MM.1S (cell line): Measurements from ENCODE around the gene MUSK.

Source experiments
- DNase-seq: peaks from one replicate; pipeline ENCODE4 v3.0.0-alpha.2; 2015
- H2AFZ ChIP-seq: fragments of 300-600 bp; sonication (generic); 2 replicates; pipeline ENCODE4 v1.6.0; 2016; ENCODE audit warnings: antibody characterized with exemption, low read length
- H3F3A ChIP-seq: fragments of 300-600 bp; sonication (generic); 2 replicates; pipeline ENCODE4 v1.6.1; 2016; ENCODE audit warnings: mild to moderate bottlenecking, antibody characterized with exemption, low read length, moderate library complexity, mixed read lengths; ENCODE audit not compliant: insufficient read depth
- H3K27ac ChIP-seq: fragments of 300-600 bp; sonication (generic); 2 replicates; pipeline ENCODE4 v1.5.1; 2016; ENCODE audit warnings: mild to moderate bottlenecking, low read length
- H3K27me3 ChIP-seq: fragments of 300-600 bp; sonication (generic); replicated peaks from 2 replicates; pipeline ENCODE4 v1.6.0; 2016; ENCODE audit warnings: low read length; ENCODE audit not compliant: insufficient read depth
- H3K36me3 ChIP-seq: fragments of 300-600 bp; sonication (generic); replicated peaks from 2 replicates; pipeline ENCODE4 v1.6.1; 2016; ENCODE audit warnings: mild to moderate bottlenecking, low read length, mixed read lengths; ENCODE audit not compliant: insufficient read depth
- H3K4me1 ChIP-seq: fragments of 300-600 bp; sonication (generic); 2 replicates; pipeline ENCODE4 v1.6.1; 2016; ENCODE audit warnings: low read length, mixed read lengths
- H3K4me2 ChIP-seq: fragments of 300-600 bp; sonication (generic); 2 replicates; pipeline ENCODE4 v1.6.0; 2016; ENCODE audit warnings: low read depth, low read length
- H3K4me3 ChIP-seq: fragments of 300-600 bp; sonication (generic); 2 replicates; pipeline ENCODE4 v1.5.1; 2016; ENCODE audit warnings: low read length, mixed read lengths
- H3K79me2 ChIP-seq: fragments of 300-600 bp; sonication (generic); 2 replicates; pipeline ENCODE4 v1.6.1; 2016; ENCODE audit warnings: mixed run types, low read length, mixed read lengths
- H3K9ac ChIP-seq: fragments of 300-600 bp; sonication (generic); 2 replicates; pipeline ENCODE4 v1.6.1; 2016; ENCODE audit warnings: low read length, mixed read lengths
- H3K9me2 ChIP-seq: fragments of 300-600 bp; sonication (generic); replicated peaks from 2 replicates; pipeline ENCODE4 v1.6.1; 2016; ENCODE audit warnings: mild to moderate bottlenecking, low read length, mixed read lengths; ENCODE audit not compliant: insufficient read depth
- H3K9me3 ChIP-seq: fragments of 300-600 bp; sonication (generic); replicated peaks from 2 replicates; pipeline ENCODE4 v1.6.1; 2016; ENCODE audit warnings: mild to moderate bottlenecking, low read length, mixed read lengths; ENCODE audit not compliant: insufficient read depth
- H4K20me1 ChIP-seq: fragments of 300-600 bp; sonication (generic); 2 replicates; pipeline ENCODE4 v1.6.1; 2016; ENCODE audit warnings: mild to moderate bottlenecking, low read length, moderate library complexity, mixed read lengths; ENCODE audit not compliant: insufficient read depth
- CTCF ChIP-seq: fragments of 300-600 bp; sonication (generic); IDR thresholded peaks from 2 replicates; pipeline ENCODE4 v1.5.1; 2016; ENCODE audit warnings: antibody characterized with exemption, low read length, mixed read lengths
- EZH2 ChIP-seq: fragments of 300-600 bp; sonication (generic); optimal IDR thresholded peaks from 2 replicates; pipeline ENCODE3; 2017; ENCODE audit warnings: low read depth, mild to moderate bottlenecking, antibody characterized with exemption, low read length, mixed read lengths
- EZH2phosphoT487 ChIP-seq: fragments of 300-600 bp; sonication (generic); IDR thresholded peaks from 2 replicates; pipeline ENCODE4 v1.6.1; 2018; ENCODE audit warnings: antibody characterized with exemption, low read length

MUSK gene

GRCh38 chr9:110767559-110768063, 99.0 kb downstream of the MUSK start:
- no peak overlapping the region for H2AFZ ChIP-seq
- no peaks in the 10 kb centered on the region for H3K4me1 ChIP-seq
- no peaks in the 10 kb centered on the region for H4K20me1 ChIP-seq
- H3K4me2 ChIP-seq = no peak overlapping the region
- no peak overlapping the region for H3K4me3 ChIP-seq
- no peaks in the 10 kb centered on the region for H3F3A ChIP-seq
- H3K9me2 ChIP-seq = no peaks in the 10 kb centered on the region
- H3K27ac ChIP-seq = no peak overlapping the region
- no peaks in the 10 kb centered on the region for H3K36me3 ChIP-seq
- H3K79me2 ChIP-seq = no peaks in the 10 kb centered on the region
- no peak overlapping the region for H3K9ac ChIP-seq
- TF ChIP-seq CTCF (no peak), EZH2phosphoT487 (no peak), EZH2 (no peak)
- no peaks in the 10 kb centered on the region for H3K9me3 ChIP-seq
- DNase-seq = no peak
- H3K27me3 ChIP-seq = no peaks in the 10 kb centered on the region

- no peaks in the 10 kb centered on the region for H3K27me3 ChIP-seq
- no peak overlapping the region for H3K27ac ChIP-seq
- no peak overlapping the region for H2AFZ ChIP-seq
- no peak for TF ChIP-seq CTCF
- no peak for TF ChIP-seq EZH2phosphoT487
- no peak for TF ChIP-seq EZH2
- no peaks in the 10 kb centered on the region for H3K9me2 ChIP-seq
- no peak overlapping the region for H3K4me2 ChIP-seq
- no peaks in the 10 kb centered on the region for H3K9me3 ChIP-seq
- no peaks in the 10 kb centered on the region for H3F3A ChIP-seq
- H3K79me2 ChIP-seq = no peaks in the 10 kb centered on the region
- no peaks in the 10 kb centered on the region for H4K20me1 ChIP-seq
- H3K4me3 ChIP-seq = no peak overlapping the region
- DNase-seq = no peak
- H3K4me1 ChIP-seq = no peaks in the 10 kb centered on the region
- no peaks in the 10 kb centered on the region for H3K36me3 ChIP-seq
- no peak overlapping the region for H3K9ac ChIP-seq
Observed at GRCh38 chr9:110768886-110769285, 100.3 kb downstream of the MUSK start.

GRCh38 chr9:110769667-110770066, 101.1 kb downstream of the MUSK start:
- TF ChIP-seq CTCF (no peak), EZH2 (no peak), EZH2phosphoT487 (no peak)
- no peaks in the 10 kb centered on the region for H3K9me3 ChIP-seq
- no peak overlapping the region for H3K4me3 ChIP-seq
- H3K4me2 ChIP-seq = no peak overlapping the region
- H3K9me2 ChIP-seq = no peaks in the 10 kb centered on the region
- H3K27ac ChIP-seq = no peak overlapping the region
- H3K4me1 ChIP-seq = no peaks in the 10 kb centered on the region
- no peaks in the 10 kb centered on the region for H3F3A ChIP-seq
- no peak overlapping the region for H2AFZ ChIP-seq
- no peak overlapping the region for H3K9ac ChIP-seq
- no peak for DNase-seq
- H3K79me2 ChIP-seq = no peaks in the 10 kb centered on the region
- H3K36me3 ChIP-seq = no peaks in the 10 kb centered on the region
- no peaks in the 10 kb centered on the region for H3K27me3 ChIP-seq
- no peaks in the 10 kb centered on the region for H4K20me1 ChIP-seq
